GM18951 (cell line): Measurements from ENCODE around the gene JPH4.

Source experiments
- POLR2A ChIP-seq: IDR thresholded peaks from 4 replicates; pipeline ENCODE4 v1.6.1; 2011; ENCODE audit warnings: mild to moderate bottlenecking; ENCODE audit not compliant: insufficient read length, insufficient read depth; ENCODE audit errors: extremely low read depth
- in situ Hi-C: fragments of 300-500 bp; cut with MboI; formaldehyde crosslinking; loops from one replicate; pipeline ENCODE4 v1.12.0; 2022; ENCODE audit warnings: low sequenced_read_pairs, mixed read lengths, inconsistent platforms; ENCODE audit not compliant: unreplicated experiment

Gene JPH4

GRCh38 chr14:23578560-23579310, at the start of gene JPH4:
JPH4 (minus strand) TSS chr14:23578790; CDS start chr14:23577453, 1,337 bp downstream.
- no peak for TF ChIP-seq POLR2A
- in situ Hi-C loops, result no loop called here

GRCh38 chr14:23627961-23628360, 49.4 kb upstream of the JPH4 start:
- in situ Hi-C loops, result no loop called here
- no peak for TF ChIP-seq POLR2A

GRCh38 chr14:23626946-23627345, 48.4 kb upstream of the JPH4 start:
- in situ Hi-C loops, result no loop called here

GRCh38 chr14:23624830-23625404, 46.3 kb upstream of the JPH4 start:
- TF ChIP-seq POLR2A, result no peak
- in situ Hi-C loops, result no loop called here

More at GRCh38 chr14:23626946-23627345, 48.4 kb upstream of the JPH4 start:
- TF ChIP-seq POLR2A, result no peak

GRCh38 chr14:23623962-23624361, 45.4 kb upstream of the JPH4 start:
- in situ Hi-C loops, result no loop called here
- TF ChIP-seq POLR2A, result no peak

- in situ Hi-C loops, result no loop called here
- no peak for TF ChIP-seq POLR2A
Measured at GRCh38 chr14:23622990-23623389, 44.4 kb upstream of the JPH4 start.

GRCh38 chr14:23621932-23622730, 43.5 kb upstream of the JPH4 start:
- in situ Hi-C loops, result no loop called here
- TF ChIP-seq POLR2A, result no peak

- no peak for TF ChIP-seq POLR2A
- in situ Hi-C loops, result no loop called here
Measured at GRCh38 chr14:23621204-23621931, 42.8 kb upstream of the JPH4 start.

GRCh38 chr14:23620177-23620702, 41.6 kb upstream of the JPH4 start:
- in situ Hi-C loops, result no loop called here
- TF ChIP-seq POLR2A, result no peak

- in situ Hi-C loops, result no loop called here
- TF ChIP-seq POLR2A, result no peak
Measured at GRCh38 chr14:23618415-23618988, 39.9 kb upstream of the JPH4 start.

- in situ Hi-C loops, result no loop called here
- no peak for TF ChIP-seq POLR2A
Measured at GRCh38 chr14:23617539-23617938, 38.9 kb upstream of the JPH4 start.

- no peak for TF ChIP-seq POLR2A
- in situ Hi-C loops, result no loop called here
Measured at GRCh38 chr14:23615856-23616255, 37.3 kb upstream of the JPH4 start.
